Measurements from ENCODE around the gene SLC25A30.
"Not testable (repeated sequence)": the region's sequence is repeated elsewhere in the genome, so short reads cannot be mapped to it uniquely, and the experiment has no call there.

SLC25A30 gene

GRCh38 chr13:45382739-45383138 is 35.4 kb downstream of the SLC25A30 start:
- not testable (repeated sequence) for H3K4me2 ChIP-seq (ENCODE audit: low read length); H4K91ac ChIP-seq (ENCODE audit: low read depth, low read length)
- no CpG with 5 or more reads among the region's 8 CpGs for WGBS (ENCODE audit: extremely low coverage, insufficient coverage, insufficient read length)

GRCh38 chr13:45381196-45381595 is 37.0 kb downstream of the SLC25A30 start:
- Histone ChIP-seq H2AFZ (ENCODE audit: insufficient read depth, low read length, poor library complexity) (no peak overlapping the region), H3K9me3 (ENCODE audit: insufficient read depth, low read depth, low read length) (no peaks in the 10 kb centered on the region), H2BK5ac (ENCODE audit: low read depth, low read length, poor library complexity) (no peak overlapping the region), H4K91ac (ENCODE audit: low read depth, low read length) (no peak overlapping the region), H3K14ac (ENCODE audit: low read length) (peak overlapping the region; percentile 51), H3K79me2 (ENCODE audit: control insufficient read depth, insufficient read depth, low read length, poor library complexity) (peaks cover 2% of the 10 kb centered on the region), H4K8ac (ENCODE audit: low read depth, low read length) (no peak overlapping the region), H2AK5ac (ENCODE audit: low read length) (no peak overlapping the region), H3K18ac (ENCODE audit: low read length) (no peak overlapping the region), H3K27me3 (ENCODE audit: insufficient read depth, low read length) (no peaks in the 10 kb centered on the region), H3K4me3 (ENCODE audit: low read depth, low read length) (no peak overlapping the region), H2BK120ac (ENCODE audit: insufficient read depth, low read length, poor library complexity) (peak overlapping the region; percentile 33), H3K23ac (ENCODE audit: low read length) (no peak overlapping the region), H3K27ac (ENCODE audit: low read depth, low read length) (no peak overlapping the region), H3K9ac (ENCODE audit: low read length) (no peak overlapping the region), H4K12ac (ENCODE audit: low read depth, low read length) (no peak overlapping the region), H3K36me3 (ENCODE audit: control insufficient read depth in 1 of 2, insufficient read depth in 2 of 2, low read length in 2 of 2) (peaks cover 0 to 3% of the 10 kb centered on the region in 2 experiments), H3K4ac (ENCODE audit: low read depth, low read length) (no peak overlapping the region), H3K4me1 (ENCODE audit: control insufficient read depth in 1 of 2, insufficient read depth in 2 of 2, low read length in 2 of 2) (peaks cover 6 to 10% of the 10 kb centered on the region in 2 experiments), H3K79me1 (ENCODE audit: low read length) (peaks cover 5% of the 10 kb centered on the region), H3K4me2 (ENCODE audit: low read length) (no peak overlapping the region), H2BK12ac (ENCODE audit: low read length) (peak overlapping the region; percentile 40)
- no peak for DNase-seq
- no CpG with 5 or more reads among the region's 12 CpGs for WGBS (ENCODE audit: extremely low coverage, insufficient coverage, insufficient read length)

More at GRCh38 chr13:45382739-45383138, 35.4 kb downstream of the SLC25A30 start:
- not testable (repeated sequence) for H3K36me3 ChIP-seq (ENCODE audit: control insufficient read depth in 1 of 2, insufficient read depth in 2 of 2, low read length in 2 of 2); DNase-seq; H3K9me3 ChIP-seq (ENCODE audit: insufficient read depth, low read depth, low read length); H3K27me3 ChIP-seq (ENCODE audit: insufficient read depth, low read length); H3K79me1 ChIP-seq (ENCODE audit: low read length); H3K79me2 ChIP-seq (ENCODE audit: control insufficient read depth, insufficient read depth, low read length, poor library complexity); H3K4me3 ChIP-seq (ENCODE audit: low read depth, low read length); H4K12ac ChIP-seq (ENCODE audit: low read depth, low read length); H2BK5ac ChIP-seq (ENCODE audit: low read depth, low read length, poor library complexity); H2AK5ac ChIP-seq (ENCODE audit: low read length); H2AFZ ChIP-seq (ENCODE audit: insufficient read depth, low read length, poor library complexity); H3K18ac ChIP-seq (ENCODE audit: low read length); H3K4me1 ChIP-seq (ENCODE audit: control insufficient read depth in 1 of 2, insufficient read depth in 2 of 2, low read length in 2 of 2); H2BK120ac ChIP-seq (ENCODE audit: insufficient read depth, low read length, poor library complexity); H3K9ac ChIP-seq (ENCODE audit: low read length); H3K27ac ChIP-seq (ENCODE audit: low read depth, low read length); H3K23ac ChIP-seq (ENCODE audit: low read length); H3K14ac ChIP-seq (ENCODE audit: low read length); H4K8ac ChIP-seq (ENCODE audit: low read depth, low read length); H3K4ac ChIP-seq (ENCODE audit: low read depth, low read length); H2BK12ac ChIP-seq (ENCODE audit: low read length)

GRCh38 chr13:45380708-45381107 is 37.5 kb downstream of the SLC25A30 start:
- DNase-seq; H3K4me2 ChIP-seq (ENCODE audit: low read length); H3K4ac ChIP-seq (ENCODE audit: low read depth, low read length); H3K4me3 ChIP-seq (ENCODE audit: low read depth, low read length); H3K36me3 ChIP-seq (ENCODE audit: control insufficient read depth in 1 of 2, insufficient read depth in 2 of 2, low read length in 2 of 2); H3K9me3 ChIP-seq (ENCODE audit: insufficient read depth, low read depth, low read length); H3K18ac ChIP-seq (ENCODE audit: low read length); H4K91ac ChIP-seq (ENCODE audit: low read depth, low read length); H4K12ac ChIP-seq (ENCODE audit: low read depth, low read length); H2BK12ac ChIP-seq (ENCODE audit: low read length); H4K8ac ChIP-seq (ENCODE audit: low read depth, low read length); H3K79me1 ChIP-seq (ENCODE audit: low read length); H2BK120ac ChIP-seq (ENCODE audit: insufficient read depth, low read length, poor library complexity); H3K4me1 ChIP-seq (ENCODE audit: control insufficient read depth in 1 of 2, insufficient read depth in 2 of 2, low read length in 2 of 2); H3K27ac ChIP-seq (ENCODE audit: low read depth, low read length); H3K23ac ChIP-seq (ENCODE audit: low read length); H2BK5ac ChIP-seq (ENCODE audit: low read depth, low read length, poor library complexity); H3K14ac ChIP-seq (ENCODE audit: low read length); H3K27me3 ChIP-seq (ENCODE audit: insufficient read depth, low read length); H2AFZ ChIP-seq (ENCODE audit: insufficient read depth, low read length, poor library complexity); H2AK5ac ChIP-seq (ENCODE audit: low read length); H3K9ac ChIP-seq (ENCODE audit: low read length); H3K79me2 ChIP-seq (ENCODE audit: control insufficient read depth, insufficient read depth, low read length, poor library complexity): not testable (repeated sequence)
- no CpG with 5 or more reads among the region's 8 CpGs for WGBS (ENCODE audit: extremely low coverage, insufficient coverage, insufficient read length)

- no CpG with 5 or more reads among the region's 10 CpGs for WGBS (ENCODE audit: extremely low coverage, insufficient coverage, insufficient read length)
- not testable (repeated sequence) for H2AFZ ChIP-seq (ENCODE audit: insufficient read depth, low read length, poor library complexity); H2AK5ac ChIP-seq (ENCODE audit: low read length); H3K4me3 ChIP-seq (ENCODE audit: low read depth, low read length); H3K18ac ChIP-seq (ENCODE audit: low read length); H3K79me1 ChIP-seq (ENCODE audit: low read length); H3K4me2 ChIP-seq (ENCODE audit: low read length); H4K8ac ChIP-seq (ENCODE audit: low read depth, low read length); H3K36me3 ChIP-seq (ENCODE audit: control insufficient read depth in 1 of 2, insufficient read depth in 2 of 2, low read length in 2 of 2); H3K14ac ChIP-seq (ENCODE audit: low read length); H3K9me3 ChIP-seq (ENCODE audit: insufficient read depth, low read depth, low read length); H4K91ac ChIP-seq (ENCODE audit: low read depth, low read length); H2BK120ac ChIP-seq (ENCODE audit: insufficient read depth, low read length, poor library complexity); H3K9ac ChIP-seq (ENCODE audit: low read length); H3K4me1 ChIP-seq (ENCODE audit: control insufficient read depth in 1 of 2, insufficient read depth in 2 of 2, low read length in 2 of 2); DNase-seq; H3K27ac ChIP-seq (ENCODE audit: low read depth, low read length); H4K12ac ChIP-seq (ENCODE audit: low read depth, low read length); H3K4ac ChIP-seq (ENCODE audit: low read depth, low read length); H3K23ac ChIP-seq (ENCODE audit: low read length); H3K79me2 ChIP-seq (ENCODE audit: control insufficient read depth, insufficient read depth, low read length, poor library complexity); H2BK12ac ChIP-seq (ENCODE audit: low read length); H2BK5ac ChIP-seq (ENCODE audit: low read depth, low read length, poor library complexity); H3K27me3 ChIP-seq (ENCODE audit: insufficient read depth, low read length)
Measured at GRCh38 chr13:45379516-45379915, 38.7 kb downstream of the SLC25A30 start.

Measured in trophoblast cell (in vitro differentiated cells and primary cell).